NCI-H345 treated with DMSO at 0.1 percent for 48 hours (cell line): ENCODE data around the gene EGFL7.

ENCODE experiments used
- DNase-seq: peaks from one replicate; lab custom pipeline; 2025; ENCODE audit not compliant: unreplicated experiment; lab: John Stamatoyannopoulos, UW

The EGFL7 gene

GRCh38 chr9:136662656-136663581, at the start of gene EGFL7:
Gene EGFL7 (plus strand): TSS chr9:136662916. CDS start chr9:136668283, 5,367 bp downstream.
- DNase-seq, result no peak

DNA sequence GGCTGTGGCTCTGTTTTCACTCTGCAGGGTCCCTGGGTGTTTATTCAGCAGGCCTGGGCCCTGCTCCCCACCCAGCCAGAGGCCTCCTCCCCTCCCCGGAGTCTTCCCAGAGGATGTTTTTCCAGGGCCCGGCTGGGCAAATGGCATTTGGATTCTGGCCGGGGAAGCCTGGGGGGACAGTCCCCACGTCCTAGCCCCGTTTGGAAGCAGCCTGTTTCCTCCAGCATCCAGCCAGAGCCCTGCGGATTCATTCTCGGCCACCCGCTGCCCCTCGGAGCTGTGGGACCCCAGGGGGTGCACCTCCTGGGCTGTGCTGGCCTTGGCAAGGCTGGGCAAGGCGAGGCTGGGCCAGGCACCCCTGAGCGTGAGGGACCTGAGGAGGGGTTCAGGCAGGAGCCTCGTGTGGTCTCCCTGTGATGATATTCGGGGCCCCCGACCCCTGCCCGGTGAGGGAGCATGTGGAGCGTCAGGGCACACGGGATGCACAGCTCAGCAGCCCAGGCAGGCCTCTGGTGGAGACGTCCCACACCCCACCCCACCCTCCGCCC, 48.8 kb upstream of the EGFL7 start:
- no peak for DNase-seq

DNA sequence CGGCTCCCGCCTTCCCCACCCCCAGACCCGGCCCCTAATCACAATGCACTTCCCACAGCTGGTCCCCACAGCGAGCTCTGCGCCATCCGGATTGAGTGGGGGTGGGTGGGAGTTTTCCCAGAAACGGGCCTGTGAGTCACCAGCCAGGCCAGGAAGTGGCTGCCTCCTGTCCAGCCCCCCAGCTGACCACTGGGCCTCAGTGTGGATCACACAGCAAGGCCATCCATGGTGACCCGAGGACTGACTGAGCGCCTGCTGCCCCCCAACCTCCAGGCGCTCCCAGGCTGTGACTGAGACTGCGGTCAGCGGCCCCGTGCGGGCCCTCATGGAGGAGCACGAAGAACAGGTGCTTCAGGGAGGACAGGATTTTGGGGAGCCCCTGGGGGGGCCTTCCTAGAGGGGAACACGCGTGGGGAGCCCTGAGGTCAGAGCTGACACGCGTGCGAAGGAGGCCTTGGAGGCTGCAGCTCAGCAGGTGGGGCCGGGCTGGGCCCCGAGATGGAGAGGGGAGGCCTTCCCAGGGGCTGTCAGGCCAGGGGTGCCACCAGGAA, 48.3 kb upstream of the EGFL7 start:
- no peak for DNase-seq

- DNase-seq, result no peak
Measured at GRCh38 chr9:136614967-136615623, 47.6 kb upstream of the EGFL7 start.

- DNase-seq, result no peak
Measured at GRCh38 chr9:136615631-136616306, 46.9 kb upstream of the EGFL7 start.

- DNase-seq, result no peak
Measured at GRCh38 chr9:136616307-136616635, 46.4 kb upstream of the EGFL7 start.

DNA sequence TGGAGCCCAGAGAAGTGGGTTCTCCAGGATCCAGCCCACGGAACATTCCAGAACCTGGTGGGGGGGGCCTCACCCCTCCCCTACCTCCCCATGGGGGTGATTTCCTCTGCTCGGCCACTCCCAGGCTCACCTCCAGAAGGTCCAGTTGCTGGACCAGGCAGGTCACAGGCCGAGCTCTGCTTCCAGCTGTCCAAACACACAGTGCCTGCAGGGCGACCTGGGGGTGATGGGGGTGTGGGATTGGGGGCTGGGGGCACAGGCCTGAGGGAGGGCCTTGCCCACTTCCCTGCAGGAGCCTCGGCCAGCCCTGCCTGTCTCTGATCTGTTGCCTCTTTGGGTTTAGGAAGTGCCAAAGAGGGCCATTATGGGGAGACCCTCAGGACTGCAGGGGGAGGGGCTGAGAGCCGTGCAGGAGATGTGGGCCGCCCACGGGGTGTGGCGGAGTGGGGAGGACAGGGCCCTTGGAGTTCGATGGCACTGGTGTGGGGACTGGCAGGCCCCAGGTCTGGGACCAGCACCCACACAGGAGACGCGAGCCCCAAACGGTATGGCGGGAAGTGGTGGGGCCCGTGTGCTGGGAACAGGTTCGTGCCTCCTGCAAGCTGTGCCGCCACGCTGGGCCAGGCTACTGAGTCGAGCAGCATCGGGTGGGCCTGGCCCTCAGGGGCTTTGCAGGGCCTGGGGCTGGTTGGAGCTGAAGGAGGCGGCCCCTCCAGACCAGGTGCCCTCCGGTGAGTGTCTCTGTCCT, 45.6 kb upstream of the EGFL7 start:
- DNase-seq, result no peak

DNA sequence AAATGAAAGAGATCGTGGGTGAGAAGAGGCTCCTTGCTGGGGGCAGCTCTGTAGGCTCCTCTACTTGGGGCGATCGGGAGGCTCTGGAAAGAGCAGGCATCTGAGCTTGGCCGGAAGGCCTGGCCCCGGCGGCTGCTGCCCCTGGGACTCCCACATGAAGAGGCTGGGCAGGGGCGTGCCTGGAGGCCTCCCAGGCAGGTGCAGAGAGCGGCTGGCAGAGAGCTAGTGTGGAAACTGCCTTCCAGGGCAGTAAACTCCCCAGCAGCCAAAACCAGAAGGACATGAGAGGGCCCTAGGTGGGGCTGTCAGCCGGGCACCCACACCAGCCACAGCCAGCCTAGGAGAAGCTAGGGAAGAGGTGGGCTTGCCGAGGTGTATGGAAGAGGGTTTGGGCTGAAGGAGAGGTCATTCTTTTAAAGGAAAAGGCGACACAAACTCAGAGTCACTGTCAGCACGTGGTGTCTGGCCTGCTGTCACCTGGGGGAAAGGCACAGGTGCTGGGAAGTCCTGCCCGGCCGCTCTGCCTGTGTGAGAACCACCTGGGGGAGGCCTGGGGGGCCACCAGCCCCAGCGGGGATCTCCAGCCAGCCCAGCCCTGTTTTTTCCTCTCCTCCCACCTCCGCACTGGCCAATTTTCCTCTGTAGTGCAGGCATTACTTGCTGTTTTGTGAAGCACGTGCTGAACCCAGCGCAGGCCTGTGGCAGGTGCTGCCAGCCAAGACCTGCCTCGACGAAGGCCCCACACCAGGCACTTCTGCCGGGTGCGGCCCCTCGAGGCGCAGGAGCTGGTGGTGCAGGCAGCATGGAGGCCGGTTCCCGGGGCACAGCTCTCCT, 44.8 kb upstream of the EGFL7 start:
- no peak for DNase-seq

- DNase-seq, result no peak
Measured at GRCh38 chr9:136618580-136619547, 43.9 kb upstream of the EGFL7 start.

- DNase-seq, result no peak
Measured at GRCh38 chr9:136619742-136620440, 42.8 kb upstream of the EGFL7 start.

DNA sequence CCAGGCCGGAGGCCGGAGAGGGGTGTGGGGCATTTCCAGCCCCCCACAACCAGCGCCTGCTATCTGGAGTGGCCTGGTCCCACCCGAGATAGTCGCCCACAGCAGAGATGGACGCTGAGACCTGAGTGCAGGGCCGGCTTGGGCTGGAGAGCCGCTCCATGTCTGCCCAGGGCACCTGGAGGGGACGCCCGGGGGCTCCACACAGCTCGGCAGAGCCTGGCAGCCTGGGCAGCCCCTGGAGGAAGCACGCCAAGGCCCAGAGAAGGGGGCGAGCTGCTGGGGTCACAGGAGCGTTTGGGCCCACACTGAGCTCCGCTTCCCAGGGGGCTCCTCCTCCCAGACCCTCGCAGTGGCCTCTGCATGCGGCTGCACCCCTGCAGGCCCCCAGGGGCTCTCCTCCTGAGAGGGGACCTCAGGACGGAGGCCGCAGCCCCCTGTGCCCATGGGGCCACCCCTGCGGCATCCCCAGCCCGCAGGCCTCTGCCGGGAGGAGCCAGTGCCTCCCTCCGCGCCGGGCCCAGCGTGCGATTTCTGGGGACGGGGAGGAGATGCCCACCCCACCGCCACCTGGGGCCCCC, 42.2 kb upstream of the EGFL7 start:
- no peak for DNase-seq

GRCh38 chr9:136621019-136621733, 41.5 kb upstream of the EGFL7 start:
- no peak for DNase-seq

- DNase-seq, result no peak
Measured at GRCh38 chr9:136621734-136622093, 41.0 kb upstream of the EGFL7 start.

DNA sequence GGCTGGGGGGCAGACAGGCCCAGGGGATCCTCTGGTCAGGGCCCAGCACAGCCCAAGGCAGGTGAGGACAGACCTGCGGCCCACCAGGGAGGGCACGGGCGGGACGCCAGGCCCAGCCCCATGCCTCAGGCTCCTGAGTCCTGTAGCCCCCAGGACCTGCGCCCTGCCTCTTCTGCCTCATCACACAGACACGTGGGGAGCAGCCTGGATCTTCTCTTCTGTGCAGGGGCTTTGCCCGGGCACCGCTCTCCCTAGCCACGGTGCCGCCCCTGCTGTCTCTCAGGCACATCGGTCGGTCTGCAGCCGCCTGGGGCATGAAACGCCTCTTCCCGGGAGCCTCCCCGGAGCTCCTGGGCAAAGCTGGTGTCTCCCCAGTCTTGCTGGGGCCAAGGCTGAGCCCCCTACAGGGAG, 40.2 kb upstream of the EGFL7 start:
- no peak for DNase-seq

- no peak for DNase-seq
Measured at GRCh38 chr9:136623016-136623841, 39.5 kb upstream of the EGFL7 start.

GRCh38 chr9:136623842-136624183, 38.9 kb upstream of the EGFL7 start:
- DNase-seq, result no peak
